Activated naive CD8-positive, alpha-beta T cell treated with anti-CD3 and anti-CD28 coated beads, Interleukin-2, amount 50 U/mL, for 24 hours (primary cell): ENCODE measurements around the gene VPS36.
"Not testable (repeated sequence)": the region's sequence is repeated elsewhere in the genome, so short reads cannot be mapped to it uniquely, and the experiment has no call there.

ENCODE experiments used
- ATAC-seq: fragments of 150-1000 bp; cut with Tn5 transposase; one replicate; pipeline ENCODE4 v1.10.0; 2021
- DNase-seq: peaks from one replicate; pipeline ENCODE4 v3.0.0; 2021
- H3K27ac Mint-ChIP-seq: one replicate; pipeline ENCODE4 v1.8.0; 2021; ENCODE audit warnings: mild to moderate bottlenecking, mixed read lengths
- H3K27me3 Mint-ChIP-seq: one replicate; pipeline ENCODE4 v1.8.0; 2021; ENCODE audit warnings: mixed read lengths
- H3K36me3 Mint-ChIP-seq: one replicate; pipeline ENCODE4 v1.8.0; 2021; ENCODE audit warnings: low read depth, mixed read lengths
- H3K4me1 Mint-ChIP-seq: one replicate; pipeline ENCODE4 v1.8.0; 2021; ENCODE audit warnings: mixed read lengths
- H3K4me3 Mint-ChIP-seq: one replicate; pipeline ENCODE4 v1.8.0; 2021; ENCODE audit warnings: mild to moderate bottlenecking, moderate library complexity, mixed read lengths
- H3K9me3 Mint-ChIP-seq: one replicate; pipeline ENCODE4 v1.8.0; 2021; ENCODE audit warnings: mixed read lengths

Gene VPS36

GRCh38 chr13:52408071-52408658, 42.3 kb downstream of the VPS36 start:
- DNase-seq, H3K9me3 Mint-ChIP-seq: not testable (repeated sequence)

DNA sequence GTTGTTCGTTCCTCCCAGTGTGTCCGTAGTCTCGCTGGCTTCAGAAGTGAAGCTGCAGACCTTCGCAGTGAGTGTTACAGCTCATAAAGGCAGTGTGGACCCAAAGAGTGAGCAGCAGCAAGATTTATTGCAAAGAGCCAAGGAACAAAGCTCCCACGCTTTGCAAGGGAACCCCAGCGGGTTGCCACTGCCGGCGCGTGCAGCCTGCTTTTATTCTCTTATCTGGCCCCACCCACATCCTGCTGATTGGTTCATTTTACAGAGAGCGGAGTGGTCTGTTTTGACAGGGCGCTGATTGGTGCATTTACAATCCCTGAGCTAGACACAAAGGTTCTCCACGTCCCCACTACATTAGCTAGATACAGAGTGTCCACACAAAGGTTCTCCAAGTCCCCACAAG, 43.0 kb downstream of the VPS36 start:
- H3K4me3 Mint-ChIP-seq, DNase-seq, H3K9me3 Mint-ChIP-seq, H3K27ac Mint-ChIP-seq, ATAC-seq: not testable (repeated sequence)
- H3K27me3 Mint-ChIP-seq, result peaks cover 11% of the 10 kb centered on the region
- H3K4me1 Mint-ChIP-seq, result peaks cover 20% of the 10 kb centered on the region
- H3K36me3 Mint-ChIP-seq, result peaks cover 12% of the 10 kb centered on the region

More at GRCh38 chr13:52408071-52408658, 42.3 kb downstream of the VPS36 start:
- not testable (repeated sequence) for H3K4me3 Mint-ChIP-seq, ATAC-seq, H3K27ac Mint-ChIP-seq
- Mint-ChIP-seq H3K4me1 (peaks cover 20% of the 10 kb centered on the region), H3K36me3 (peaks cover 15% of the 10 kb centered on the region), H3K27me3 (peaks cover 11% of the 10 kb centered on the region)

GRCh38 chr13:52406629-52407028, 43.8 kb downstream of the VPS36 start:
- H3K4me1 Mint-ChIP-seq, result peaks cover 20% of the 10 kb centered on the region
- peaks cover 7% of the 10 kb centered on the region for H3K36me3 Mint-ChIP-seq
- peak overlapping the region; percentile 43 for H3K4me3 Mint-ChIP-seq
- no peak overlapping the region for H3K27ac Mint-ChIP-seq
- ATAC-seq, result no peak
- H3K9me3 Mint-ChIP-seq, result no peaks in the 10 kb centered on the region
- DNase-seq, result no peak
- peaks cover 11% of the 10 kb centered on the region for H3K27me3 Mint-ChIP-seq

DNA sequence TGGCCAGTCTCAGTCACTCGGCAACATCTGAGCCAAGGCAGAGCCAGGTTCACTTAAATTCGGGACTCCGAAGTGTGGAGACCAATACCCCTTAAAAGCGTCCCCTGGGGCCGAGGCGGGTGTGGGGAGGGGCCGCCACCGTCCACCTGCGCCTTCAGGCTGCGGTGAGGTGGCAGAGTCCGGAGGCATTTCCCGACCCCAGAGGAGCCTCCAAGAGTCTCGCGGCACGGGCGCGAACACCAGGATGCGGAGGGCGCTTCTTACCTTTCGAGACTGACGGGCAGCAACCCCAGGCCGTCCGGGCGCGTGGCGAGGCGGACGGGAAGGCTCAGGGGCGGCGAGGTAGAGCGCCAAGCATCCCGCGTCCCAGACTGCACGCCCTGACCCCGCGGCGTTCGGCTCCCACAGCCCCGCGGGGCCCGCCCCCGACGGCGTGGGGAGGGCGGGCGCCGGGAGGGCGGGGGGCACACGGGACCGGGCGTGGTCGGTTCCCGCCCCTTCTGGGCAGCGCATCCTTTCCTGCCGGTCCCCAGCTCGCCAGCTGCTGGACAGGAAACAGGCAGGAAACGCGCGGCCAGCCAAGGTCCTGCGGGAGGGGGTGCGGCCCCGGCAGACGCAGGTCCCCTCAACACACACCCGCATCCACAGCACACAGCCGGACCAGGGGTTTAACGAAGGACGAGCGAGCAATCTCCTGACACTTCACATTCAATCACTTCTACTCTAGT, 44.5 kb downstream of the VPS36 start, which contains the start of gene THSD1:
TSS of gene THSD1 (minus strand) at position 406 of the 728 bp plus-strand sequence. CDS start 3,572 bp downstream, outside the sequence.
- peaks cover 20% of the 10 kb centered on the region for H3K4me1 Mint-ChIP-seq
- peak within 1 kb of the TSS; percentile 67 for H3K4me3 Mint-ChIP-seq

GRCh38 chr13:52405369-52405766, 45.1 kb downstream of the VPS36 start:
- peaks cover 4% of the 10 kb centered on the region for H3K36me3 Mint-ChIP-seq
- peaks cover 20% of the 10 kb centered on the region for H3K4me1 Mint-ChIP-seq
- H3K27ac Mint-ChIP-seq, result no peak overlapping the region
- peak overlapping the region; percentile 67 for H3K4me3 Mint-ChIP-seq
- H3K27me3 Mint-ChIP-seq, result peaks cover 11% of the 10 kb centered on the region
- no peak for ATAC-seq
- DNase-seq, result no peak
- no peaks in the 10 kb centered on the region for H3K9me3 Mint-ChIP-seq

More for the DNA sequence above, 44.5 kb downstream of the VPS36 start, which contains the start of gene THSD1:
- H3K27ac Mint-ChIP-seq, result no peak within 1 kb of the TSS
- H3K27me3 Mint-ChIP-seq, result peaks cover 11% of the 10 kb centered on the region
- DNase-seq (peak; percentile 24), ATAC-seq (peak; percentile 62)
- H3K9me3 Mint-ChIP-seq, result no peaks in the 10 kb centered on the region
- peaks cover 4% of the 10 kb centered on the region for H3K36me3 Mint-ChIP-seq

DNA sequence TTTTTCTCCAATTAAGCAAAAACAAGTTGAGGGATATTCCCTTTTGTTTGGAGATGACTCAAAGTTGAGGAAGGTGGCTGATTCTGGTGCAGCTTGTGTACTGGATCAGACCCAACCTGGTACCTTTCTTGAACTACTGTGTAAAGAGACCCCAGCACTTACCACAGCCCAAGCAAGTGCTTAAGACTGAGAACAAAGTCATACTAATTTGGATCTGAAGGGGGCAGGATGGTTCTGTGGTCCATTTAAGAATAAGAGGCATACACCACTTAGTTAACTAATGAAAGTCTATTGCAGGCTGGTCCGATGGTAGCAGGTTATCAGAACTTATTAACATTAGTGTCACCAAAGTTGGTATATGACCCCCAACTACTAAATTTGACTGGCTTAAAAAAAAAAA, 50.7 kb downstream of the VPS36 start:
- ATAC-seq (no peak), DNase-seq (no peak)
- Mint-ChIP-seq H3K36me3 (no peaks in the 10 kb centered on the region), H3K27ac (no peak overlapping the region), H3K27me3 (peaks cover 7% of the 10 kb centered on the region), H3K4me3 (no peak overlapping the region), H3K9me3 (no peaks in the 10 kb centered on the region), H3K4me1 (peaks cover 7% of the 10 kb centered on the region)

DNA sequence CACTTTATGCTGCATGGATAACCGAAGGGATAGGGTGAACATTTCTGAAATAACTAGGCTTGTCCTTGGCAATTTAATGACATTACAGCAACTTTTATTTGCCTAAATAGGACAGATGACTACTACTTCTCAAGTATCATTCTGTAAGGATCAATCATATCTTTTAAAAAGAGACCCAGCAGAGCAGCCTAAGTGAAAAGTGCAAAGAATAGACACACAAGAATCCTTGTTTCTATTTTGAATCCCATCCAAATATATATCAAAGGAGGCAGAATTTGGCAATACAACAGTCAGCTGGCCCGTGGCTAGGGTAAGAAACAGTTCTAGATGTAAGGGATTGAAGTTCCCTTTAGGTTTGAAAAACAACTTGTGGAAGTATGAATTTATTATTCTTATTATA, 51.4 kb downstream of the VPS36 start:
- H3K27me3 Mint-ChIP-seq, result peaks cover 2% of the 10 kb centered on the region
- ATAC-seq (no peak), DNase-seq (no peak)
- H3K4me1 Mint-ChIP-seq, result peaks cover under 1% of the 10 kb centered on the region
- no peaks in the 10 kb centered on the region for H3K36me3 Mint-ChIP-seq
- H3K4me3 Mint-ChIP-seq, result no peak overlapping the region
- H3K27ac Mint-ChIP-seq, result no peak overlapping the region
- no peaks in the 10 kb centered on the region for H3K9me3 Mint-ChIP-seq

DNA sequence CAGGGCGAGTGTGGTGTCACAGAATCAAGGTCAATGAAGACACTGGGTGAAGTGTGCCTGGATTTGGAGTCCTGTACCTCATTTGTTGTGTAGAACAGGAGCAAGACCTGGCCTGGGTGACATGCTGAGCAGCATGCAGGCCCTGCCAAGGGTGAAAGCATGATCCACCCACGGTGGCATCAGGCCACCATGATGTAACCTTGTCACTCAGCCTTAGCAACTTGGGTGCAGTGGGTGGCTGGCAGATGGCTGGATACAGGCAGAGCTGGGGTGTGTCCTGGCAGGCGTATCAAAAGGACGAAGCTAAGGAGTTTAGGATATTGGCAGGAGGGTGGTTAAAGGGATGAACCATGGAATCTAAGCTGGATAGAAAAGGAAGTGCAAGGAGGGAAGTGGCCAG, 54.7 kb downstream of the VPS36 start:
- no peaks in the 10 kb centered on the region for H3K9me3 Mint-ChIP-seq
- H3K4me1 Mint-ChIP-seq, result no peaks in the 10 kb centered on the region
- no peaks in the 10 kb centered on the region for H3K36me3 Mint-ChIP-seq
- DNase-seq, result no peak
- ATAC-seq, result no peak
- no peak overlapping the region for H3K4me3 Mint-ChIP-seq
- H3K27ac Mint-ChIP-seq, result no peak overlapping the region
- peaks cover 2% of the 10 kb centered on the region for H3K27me3 Mint-ChIP-seq

DNA sequence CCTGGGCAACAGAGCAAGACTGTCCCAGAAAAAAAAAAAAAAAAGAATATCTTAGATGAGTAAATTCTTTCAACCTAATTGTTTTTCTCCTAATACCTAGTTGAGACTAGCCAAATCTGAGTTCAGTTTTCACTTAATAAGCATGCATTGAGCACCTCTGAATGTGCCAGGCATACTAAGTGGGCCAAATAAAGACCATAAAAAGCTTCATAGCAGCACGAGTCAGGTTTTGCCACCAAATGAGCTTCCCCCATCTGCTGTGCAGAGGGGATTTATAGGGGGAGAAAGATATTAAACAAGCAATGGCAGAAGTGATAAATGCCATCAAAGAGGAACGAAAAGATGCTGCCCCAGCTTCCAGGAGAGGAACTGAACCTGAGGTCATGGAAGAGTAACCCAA, 55.8 kb downstream of the VPS36 start:
- Mint-ChIP-seq H3K4me3 (no peak overlapping the region), H3K4me1 (no peaks in the 10 kb centered on the region), H3K36me3 (no peaks in the 10 kb centered on the region), H3K27ac (no peak overlapping the region), H3K9me3 (no peaks in the 10 kb centered on the region), H3K27me3 (peaks cover 2% of the 10 kb centered on the region)
- DNase-seq (no peak), ATAC-seq (no peak)

GRCh38 chr13:52393572-52394357, 56.7 kb downstream of the VPS36 start:
- Mint-ChIP-seq H3K4me1 (no peaks in the 10 kb centered on the region), H3K27me3 (peaks cover 2% of the 10 kb centered on the region), H3K27ac (no peak overlapping the region), H3K9me3 (no peaks in the 10 kb centered on the region), H3K4me3 (no peak overlapping the region), H3K36me3 (no peaks in the 10 kb centered on the region)
- DNase-seq (no peak), ATAC-seq (no peak)

DNA sequence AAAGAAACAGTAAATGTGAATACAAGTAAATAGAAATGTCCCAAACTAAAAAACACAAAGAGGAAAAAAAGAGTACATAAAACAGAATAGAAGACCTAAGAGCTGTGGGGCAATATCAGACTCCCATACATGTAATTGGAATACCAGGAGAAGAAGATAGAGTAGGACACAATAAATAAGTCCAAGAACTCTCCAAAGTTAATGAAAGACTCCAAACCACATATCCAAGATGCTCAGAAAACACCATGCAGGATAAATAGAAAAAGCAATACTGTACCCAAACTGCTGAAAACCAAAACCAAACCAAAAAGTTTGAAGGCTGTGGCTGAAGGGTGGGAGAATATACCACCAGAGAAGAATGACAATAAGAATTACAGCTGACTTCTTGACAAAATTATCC, 62.7 kb downstream of the VPS36 start:
- no peaks in the 10 kb centered on the region for H3K36me3 Mint-ChIP-seq
- no peaks in the 10 kb centered on the region for H3K9me3 Mint-ChIP-seq
- H3K4me1 Mint-ChIP-seq, result no peaks in the 10 kb centered on the region
- no peak overlapping the region for H3K27ac Mint-ChIP-seq
- H3K27me3 Mint-ChIP-seq, result no peaks in the 10 kb centered on the region
- ATAC-seq, result no peak
- no peak overlapping the region for H3K4me3 Mint-ChIP-seq
- no peak for DNase-seq

DNA sequence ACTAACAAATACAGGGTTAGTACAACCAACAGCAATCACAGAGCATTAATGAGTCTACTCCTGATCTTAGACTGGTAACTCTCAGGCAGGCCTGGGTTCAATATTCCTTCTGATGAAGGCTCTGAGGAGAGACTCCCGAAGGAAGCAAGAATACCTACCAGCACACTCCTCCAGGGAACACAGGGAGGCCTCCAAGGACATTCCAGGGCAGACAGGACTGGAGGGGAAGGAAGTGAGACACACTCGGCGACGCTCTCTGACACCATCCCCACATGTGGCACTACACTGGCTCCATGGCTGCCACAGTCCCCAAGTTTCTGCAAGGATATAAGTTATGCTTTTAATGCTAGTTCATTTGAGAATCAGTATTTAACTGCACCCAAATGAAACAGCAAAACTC, 64.6 kb downstream of the VPS36 start:
- ATAC-seq (no peak), DNase-seq (no peak)
- no peaks in the 10 kb centered on the region for H3K27me3 Mint-ChIP-seq
- H3K36me3 Mint-ChIP-seq, result no peaks in the 10 kb centered on the region
- no peaks in the 10 kb centered on the region for H3K9me3 Mint-ChIP-seq
- H3K4me3 Mint-ChIP-seq, result no peak overlapping the region
- no peaks in the 10 kb centered on the region for H3K4me1 Mint-ChIP-seq
- H3K27ac Mint-ChIP-seq, result no peak overlapping the region

GRCh38 chr13:52383366-52383765, 67.1 kb downstream of the VPS36 start:
- no peak overlapping the region for H3K4me3 Mint-ChIP-seq
- H3K27ac Mint-ChIP-seq, result no peak overlapping the region
- H3K27me3 Mint-ChIP-seq, result no peaks in the 10 kb centered on the region
- no peaks in the 10 kb centered on the region for H3K36me3 Mint-ChIP-seq
- no peak for ATAC-seq
- DNase-seq, result no peak
- no peaks in the 10 kb centered on the region for H3K4me1 Mint-ChIP-seq
- no peaks in the 10 kb centered on the region for H3K9me3 Mint-ChIP-seq

DNA sequence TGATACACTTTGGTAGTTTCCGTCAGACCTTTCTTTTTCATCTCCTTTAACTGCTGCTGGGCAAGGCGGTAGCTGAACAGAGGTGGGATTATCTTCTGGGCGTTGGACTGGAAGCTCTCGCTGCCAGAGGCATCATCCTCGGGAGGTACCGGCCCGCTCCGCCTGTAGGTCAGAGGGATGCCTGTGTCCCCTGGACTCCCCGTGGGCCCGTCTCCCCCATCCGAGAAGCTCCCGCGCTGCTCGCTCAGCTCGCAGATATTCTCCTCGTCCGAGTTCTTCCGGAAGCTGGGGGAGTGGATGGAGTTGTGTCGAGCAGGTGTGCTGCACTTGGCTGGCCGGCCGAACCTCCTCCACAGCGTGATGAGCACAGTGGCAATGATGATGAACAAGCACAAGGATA, 72.1 kb downstream of the VPS36 start:
- DNase-seq, result no peak
- Mint-ChIP-seq H3K36me3 (no peaks in the 10 kb centered on the region), H3K9me3 (no peaks in the 10 kb centered on the region), H3K4me3 (no peak overlapping the region), H3K27me3 (no peaks in the 10 kb centered on the region), H3K27ac (no peak overlapping the region), H3K4me1 (no peaks in the 10 kb centered on the region)
- no peak for ATAC-seq

GRCh38 chr13:52377898-52378297, 72.5 kb downstream of the VPS36 start:
- Mint-ChIP-seq H3K27me3 (no peaks in the 10 kb centered on the region), H3K36me3 (no peaks in the 10 kb centered on the region), H3K4me1 (no peaks in the 10 kb centered on the region)

More at GRCh38 chr13:52377898-52378297, 72.5 kb downstream of the VPS36 start:
- H3K27ac Mint-ChIP-seq, result no peak overlapping the region
- DNase-seq (no peak), ATAC-seq (no peak)
- H3K9me3 Mint-ChIP-seq, result no peaks in the 10 kb centered on the region
- H3K4me3 Mint-ChIP-seq, result no peak overlapping the region
